ENCODE results near the gene RNF123.

DNA sequence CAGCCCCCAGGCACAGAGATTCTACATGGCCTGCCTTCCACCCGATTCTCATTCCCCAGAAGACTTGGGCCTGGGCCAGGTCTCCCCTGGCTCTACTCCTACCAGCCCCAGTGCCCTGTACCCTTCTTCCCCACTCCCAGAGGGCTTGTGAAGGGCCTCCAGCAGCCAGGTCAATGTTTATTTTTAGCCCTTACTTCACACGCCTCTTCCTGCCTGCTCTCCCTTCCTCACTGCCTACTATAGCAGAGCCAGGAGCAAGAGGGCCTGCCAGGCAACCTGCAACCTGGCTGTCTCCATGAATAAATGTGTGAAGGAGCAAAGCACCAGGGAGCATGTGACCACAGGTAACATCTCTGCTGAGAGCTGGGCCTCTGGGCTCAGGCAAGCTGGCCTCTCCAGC, 41.6 kb upstream of the RNF123 start:
- TF ChIP-seq, protein P1, sequence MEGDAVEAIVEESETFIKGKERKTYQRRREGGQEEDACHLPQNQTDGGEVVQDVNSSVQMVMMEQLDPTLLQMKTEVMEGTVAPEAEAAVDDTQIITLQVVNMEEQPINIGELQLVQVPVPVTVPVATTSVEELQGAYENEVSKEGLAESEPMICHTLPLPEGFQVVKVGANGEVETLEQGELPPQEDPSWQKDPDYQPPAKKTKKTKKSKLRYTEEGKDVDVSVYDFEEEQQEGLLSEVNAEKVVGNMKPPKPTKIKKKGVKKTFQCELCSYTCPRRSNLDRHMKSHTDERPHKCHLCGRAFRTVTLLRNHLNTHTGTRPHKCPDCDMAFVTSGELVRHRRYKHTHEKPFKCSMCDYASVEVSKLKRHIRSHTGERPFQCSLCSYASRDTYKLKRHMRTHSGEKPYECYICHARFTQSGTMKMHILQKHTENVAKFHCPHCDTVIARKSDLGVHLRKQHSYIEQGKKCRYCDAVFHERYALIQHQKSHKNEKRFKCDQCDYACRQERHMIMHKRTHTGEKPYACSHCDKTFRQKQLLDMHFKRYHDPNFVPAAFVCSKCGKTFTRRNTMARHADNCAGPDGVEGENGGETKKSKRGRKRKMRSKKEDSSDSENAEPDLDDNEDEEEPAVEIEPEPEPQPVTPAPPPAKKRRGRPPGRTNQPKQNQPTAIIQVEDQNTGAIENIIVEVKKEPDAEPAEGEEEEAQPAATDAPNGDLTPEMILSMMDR (IDR thresholded peaks at IDR 0.05; ENCODE audit: insufficient read depth, low read length), result no peak
- no peak for TF ChIP-seq SPI1 (IDR thresholded peaks at IDR 0.05; ENCODE audit: borderline replicate concordance, low read depth)
- TF ChIP-seq POLR2AphosphoS5 (IDR thresholded peaks at IDR 0.05; ENCODE audit: low read depth), result no peak
- TF ChIP-seq, protein P2, sequence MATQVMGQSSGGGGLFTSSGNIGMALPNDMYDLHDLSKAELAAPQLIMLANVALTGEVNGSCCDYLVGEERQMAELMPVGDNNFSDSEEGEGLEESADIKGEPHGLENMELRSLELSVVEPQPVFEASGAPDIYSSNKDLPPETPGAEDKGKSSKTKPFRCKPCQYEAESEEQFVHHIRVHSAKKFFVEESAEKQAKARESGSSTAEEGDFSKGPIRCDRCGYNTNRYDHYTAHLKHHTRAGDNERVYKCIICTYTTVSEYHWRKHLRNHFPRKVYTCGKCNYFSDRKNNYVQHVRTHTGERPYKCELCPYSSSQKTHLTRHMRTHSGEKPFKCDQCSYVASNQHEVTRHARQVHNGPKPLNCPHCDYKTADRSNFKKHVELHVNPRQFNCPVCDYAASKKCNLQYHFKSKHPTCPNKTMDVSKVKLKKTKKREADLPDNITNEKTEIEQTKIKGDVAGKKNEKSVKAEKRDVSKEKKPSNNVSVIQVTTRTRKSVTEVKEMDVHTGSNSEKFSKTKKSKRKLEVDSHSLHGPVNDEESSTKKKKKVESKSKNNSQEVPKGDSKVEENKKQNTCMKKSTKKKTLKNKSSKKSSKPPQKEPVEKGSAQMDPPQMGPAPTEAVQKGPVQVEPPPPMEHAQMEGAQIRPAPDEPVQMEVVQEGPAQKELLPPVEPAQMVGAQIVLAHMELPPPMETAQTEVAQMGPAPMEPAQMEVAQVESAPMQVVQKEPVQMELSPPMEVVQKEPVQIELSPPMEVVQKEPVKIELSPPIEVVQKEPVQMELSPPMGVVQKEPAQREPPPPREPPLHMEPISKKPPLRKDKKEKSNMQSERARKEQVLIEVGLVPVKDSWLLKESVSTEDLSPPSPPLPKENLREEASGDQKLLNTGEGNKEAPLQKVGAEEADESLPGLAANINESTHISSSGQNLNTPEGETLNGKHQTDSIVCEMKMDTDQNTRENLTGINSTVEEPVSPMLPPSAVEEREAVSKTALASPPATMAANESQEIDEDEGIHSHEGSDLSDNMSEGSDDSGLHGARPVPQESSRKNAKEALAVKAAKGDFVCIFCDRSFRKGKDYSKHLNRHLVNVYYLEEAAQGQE (IDR thresholded peaks at IDR 0.05; ENCODE audit: insufficient replicate concordance, low read depth), result no peak

Data from HL-60 (cell line).